ENCODE data around the gene CFAP45.

GRCh38 chr1:159900086-159900680 is at the start of gene CFAP45:
- TF ChIP-seq CTCF (IDR thresholded peaks at IDR 0.05) (no peak), POLR2A (IDR thresholded peaks at IDR 0.05) (no peak)
